Measurements from ENCODE around the gene TRAPPC11. TPM values are rescaled to one million over a fixed set of nuclear protein-coding genes. Genes with fewer than 3 reads are reported as not detected.

TRAPPC11 gene
- total and polyA plus RNA-seq, 9 of the 15 experiments (the other 6 are each of a cell fraction or from before 2014, with no cell fraction given), result 11.6 to 49.0 (median 28.7) TPM

GRCh38 chr4:183659029-183659871 lies at the start of gene TRAPPC11, which contains the start of gene RWDD4 (continued):
- peak; percentile 76 for TF ChIP-seq PRDM10 (IDR thresholded peaks at IDR 0.05; ENCODE audit: partially characterized antibody)
- TF ChIP-seq U2AF1 (optimal IDR thresholded peaks at IDR 0.05; ENCODE audit: low read depth, low read length), result peak; percentile 74
- TF ChIP-seq UBTF (IDR thresholded peaks at IDR 0.05; ENCODE audit: borderline replicate concordance in 1 of 2, low read depth in 2 of 2, low read length in 2 of 2), result 0 out of 4 replicates have a peak, but pooled peaks have one; percentile 41 to 61
- TF ChIP-seq TFAM (CRISPR knock-in tag; conservative IDR thresholded peaks at IDR 0.05), result no peak
- TF ChIP-seq JUND (IDR thresholded peaks at IDR 0.05; ENCODE audit: borderline replicate concordance, low read depth, low read length), result 0 out of 2 replicates have a peak, but pooled peaks have one; percentile 7
- TF ChIP-seq JUND (tag; IDR thresholded peaks at IDR 0.05; ENCODE audit: borderline replicate concordance, low read depth, low read length), result no peak
- TF ChIP-seq CSDE1 (IDR thresholded peaks at IDR 0.05), result peak in 1 of 2 experiments; percentile 26; a peak in 1 of 4 replicates
- TF ChIP-seq RBBP5 (IDR thresholded peaks at IDR 0.05; ENCODE audit: borderline replicate concordance, insufficient read depth, low read length, poor library complexity, severe bottlenecking), result peak; percentile 89
- TF ChIP-seq FOXM1 (IDR thresholded peaks at IDR 0.05; ENCODE audit: low read depth), result no peak
- TF ChIP-seq FOXM1 (CRISPR knock-in tag; IDR thresholded peaks at IDR 0.05; ENCODE audit: low read depth), result no peak
- peak; percentile 91 for TF ChIP-seq NR2C2 (CRISPR knock-in tag; IDR thresholded peaks at IDR 0.05)
- peak; percentile 97 for TF ChIP-seq NR2C2 (tag; IDR thresholded peaks at IDR 0.05)
- TF ChIP-seq TEAD4 (IDR thresholded peaks at IDR 0.05; ENCODE audit: low read length), result no peak
- no peak for TF ChIP-seq TEAD4 (CRISPR knock-in tag; IDR thresholded peaks at IDR 0.05; ENCODE audit: borderline replicate concordance)
- no peak for TF ChIP-seq RBM39 (optimal IDR thresholded peaks at IDR 0.05; ENCODE audit: low read depth, low read length)
- TF ChIP-seq ZNF766 (CRISPR knock-in tag; conservative IDR thresholded peaks at IDR 0.05), result 0 out of 2 replicates have a peak, but pooled peaks have one; percentile 22
- no peak for TF ChIP-seq ZNF57 (CRISPR knock-in tag; IDR thresholded peaks at IDR 0.05)
- TF ChIP-seq ZNF133 (CRISPR knock-in tag; IDR thresholded peaks at IDR 0.05), result no peak
- TF ChIP-seq TBP (optimal IDR thresholded peaks at IDR 0.05; ENCODE audit: low read depth, low read length), result peak; percentile 58
- TF ChIP-seq ZNF507 (tag; conservative IDR thresholded peaks at IDR 0.05), result no peak
- TF ChIP-seq ETS1 (conservative IDR thresholded peaks at IDR 0.05; ENCODE audit: control insufficient read depth, low read depth, low read length), result peak; percentile 55; the same call in 1 of the 2 replicates
